Stimulated activated CD8-positive, alpha-beta memory T cell treated with anti-CD3 and anti-CD28 coated beads, Interleukin-12 subunit alpha, Interleukin-12 subunit beta, amount 100 ng/mL, for 1 hour (primary cell): ENCODE measurements around the gene PSTPIP1.
A peak's percentile ranks its signal among the peaks of the same experiment; 100 is the strongest.

Experiments
- DNase-seq: peaks from one replicate; pipeline ENCODE4 v3.0.0-alpha.2; 2020; ENCODE audit warnings: low read depth

The PSTPIP1 gene

GRCh38 chr15:77018796-77019505 lies 24.0 kb downstream of the PSTPIP1 start:
- DNase-seq, result no peak

DNA sequence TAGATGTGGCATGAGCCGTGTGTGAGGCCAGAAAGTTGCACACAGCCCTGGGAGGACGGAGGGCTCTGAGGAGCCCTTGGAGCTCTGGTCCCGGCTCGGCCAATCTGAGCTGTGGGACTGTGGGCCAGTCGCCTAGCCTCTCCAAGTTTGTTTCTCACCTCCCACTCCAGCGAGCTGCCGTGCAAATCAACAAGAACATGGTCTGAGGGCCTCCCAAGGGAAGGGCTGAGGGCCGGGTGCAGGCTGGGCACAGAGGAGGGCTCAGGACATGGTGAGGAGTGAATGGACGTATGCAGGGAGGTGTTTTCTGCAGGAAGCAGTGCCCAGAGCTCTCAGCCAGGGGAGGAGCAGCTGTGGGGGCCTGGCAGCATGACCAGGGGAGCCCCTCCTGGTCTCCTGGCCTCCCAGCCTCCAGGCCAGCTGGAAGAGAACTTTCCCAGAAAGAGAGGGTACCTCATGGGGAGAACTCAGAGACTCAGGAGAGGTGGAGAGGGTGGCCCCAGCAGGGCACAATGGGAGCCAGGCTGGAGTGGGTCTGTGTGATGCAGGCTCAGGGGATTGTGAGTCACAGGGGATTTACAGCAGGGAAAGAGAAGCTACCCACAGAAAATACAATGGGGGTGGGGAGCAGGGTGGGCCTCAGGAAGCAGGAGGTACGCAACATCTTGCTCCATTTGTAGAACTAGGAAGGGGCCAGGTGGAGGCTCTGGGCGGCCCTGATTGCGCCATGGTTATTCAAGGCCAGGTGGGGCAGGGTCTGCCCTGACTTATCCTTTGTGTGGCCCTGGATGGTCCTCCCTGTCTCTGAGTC lies 24.8 kb downstream of the PSTPIP1 start:
- DNase-seq, result no peak

GRCh38 chr15:77020348-77021087 lies 25.6 kb downstream of the PSTPIP1 start:
- DNase-seq, result no peak

- DNase-seq, result no peak
These were observed 26.2 kb downstream of the PSTPIP1 start for GRCh38 chr15:77021088-77021481.

DNA sequence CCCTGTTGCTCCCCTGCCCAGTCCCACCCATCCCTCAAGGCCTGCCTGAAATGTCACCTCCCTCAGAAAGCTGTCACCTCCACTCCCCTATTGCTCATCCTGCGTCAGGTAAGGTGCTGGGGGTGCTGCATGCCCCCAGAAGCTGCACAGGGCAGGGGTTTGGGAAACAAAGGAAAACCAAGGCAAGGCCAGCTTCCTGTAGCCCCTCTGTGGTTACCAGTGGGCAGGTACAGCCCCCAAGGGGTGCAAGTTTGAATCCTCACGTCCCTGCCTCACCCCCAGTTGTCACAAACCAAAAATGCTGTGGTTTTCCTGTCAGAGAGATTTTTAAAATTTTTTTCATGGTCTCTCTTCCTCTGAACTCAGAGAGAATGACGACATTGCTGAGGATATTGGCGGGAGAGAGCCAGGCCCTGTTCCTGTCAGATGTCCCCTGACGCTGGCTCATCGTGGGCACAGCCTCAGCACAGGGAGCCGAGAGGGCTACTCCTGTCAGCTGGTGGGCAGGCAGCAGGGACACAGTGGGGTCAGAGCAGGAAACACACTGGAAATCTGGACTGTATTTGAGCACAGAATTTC lies 27.0 kb downstream of the PSTPIP1 start:
- no peak for DNase-seq

GRCh38 chr15:77022646-77023575 lies 28.0 kb downstream of the PSTPIP1 start:
- DNase-seq, result no peak

DNA sequence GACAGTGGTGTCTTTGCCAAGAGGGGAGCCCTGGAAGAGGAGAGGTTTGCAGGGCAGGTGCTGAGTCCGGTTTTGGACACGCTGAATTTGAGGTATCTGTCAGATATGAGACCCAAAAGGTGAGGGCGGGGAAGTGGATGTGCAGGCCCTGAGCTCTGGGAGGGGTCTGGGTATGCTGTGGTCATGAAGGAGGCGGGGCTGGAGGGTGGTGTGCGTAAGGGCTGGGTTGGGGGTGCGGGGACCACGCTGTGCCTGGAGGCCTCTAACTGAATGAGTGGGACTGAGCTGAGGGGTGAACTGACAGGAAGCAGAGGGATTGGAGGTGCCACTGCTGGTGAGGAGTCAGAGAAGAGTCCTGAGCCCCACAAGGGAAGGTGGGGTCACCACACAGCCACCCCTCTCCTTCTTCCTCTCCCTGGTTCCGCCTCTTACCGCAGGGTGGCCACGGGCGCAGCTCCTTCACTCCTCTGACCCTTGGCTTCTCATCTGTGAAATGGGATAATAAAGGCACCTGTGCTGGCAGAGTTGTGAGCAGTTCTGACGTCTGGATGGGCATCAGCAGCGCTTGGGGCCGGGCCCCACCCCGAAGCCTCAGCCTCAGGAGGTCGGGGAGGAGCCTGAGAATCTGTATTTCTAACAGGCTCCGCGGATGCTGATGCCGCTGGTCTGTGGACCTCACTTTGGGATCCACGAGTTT lies 28.8 kb downstream of the PSTPIP1 start:
- DNase-seq, result no peak

GRCh38 chr15:77024273-77025082 lies 29.6 kb downstream of the PSTPIP1 start:
- peak; percentile 43 for DNase-seq

DNA sequence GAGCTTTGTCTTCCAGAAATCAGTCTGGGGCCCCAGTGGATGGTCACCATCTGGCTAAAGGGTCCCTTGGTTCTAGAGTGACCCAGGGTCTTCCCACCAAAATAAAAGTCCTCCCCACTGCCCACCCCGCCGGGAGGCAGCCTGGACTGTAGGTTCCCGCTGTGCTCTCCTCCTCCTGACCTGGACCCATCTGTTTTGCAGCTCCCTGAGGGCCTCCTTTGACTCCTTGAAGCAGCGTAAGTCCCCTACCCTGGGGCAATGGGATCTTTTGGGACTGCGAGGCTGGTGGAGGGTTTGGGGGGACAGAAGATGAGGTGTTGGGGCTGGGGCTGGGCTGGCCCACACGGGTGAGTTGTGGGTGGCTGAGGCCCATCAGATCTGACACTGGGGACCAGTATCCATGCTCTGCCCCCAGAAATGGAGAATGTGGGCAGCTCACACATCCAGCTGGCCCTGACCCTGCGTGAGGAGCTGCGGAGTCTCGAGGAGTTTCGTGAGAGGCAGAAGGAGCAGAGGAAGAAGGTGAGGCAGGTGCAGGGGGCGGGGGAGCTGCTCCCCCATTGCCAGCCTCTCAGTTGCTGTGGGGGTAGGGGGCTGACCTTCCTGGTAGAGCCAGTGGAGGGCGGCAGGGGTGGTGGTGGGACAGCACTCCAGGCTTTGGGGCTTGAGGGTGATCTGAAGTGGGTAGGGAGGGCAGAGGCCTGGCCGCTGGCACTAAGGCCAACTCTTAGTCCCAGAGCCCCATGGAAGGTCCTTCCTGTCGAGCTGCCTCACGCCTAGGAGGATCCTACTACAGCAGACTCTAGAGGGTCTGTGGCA lies 30.4 kb downstream of the PSTPIP1 start:
- no peak for DNase-seq

DNA sequence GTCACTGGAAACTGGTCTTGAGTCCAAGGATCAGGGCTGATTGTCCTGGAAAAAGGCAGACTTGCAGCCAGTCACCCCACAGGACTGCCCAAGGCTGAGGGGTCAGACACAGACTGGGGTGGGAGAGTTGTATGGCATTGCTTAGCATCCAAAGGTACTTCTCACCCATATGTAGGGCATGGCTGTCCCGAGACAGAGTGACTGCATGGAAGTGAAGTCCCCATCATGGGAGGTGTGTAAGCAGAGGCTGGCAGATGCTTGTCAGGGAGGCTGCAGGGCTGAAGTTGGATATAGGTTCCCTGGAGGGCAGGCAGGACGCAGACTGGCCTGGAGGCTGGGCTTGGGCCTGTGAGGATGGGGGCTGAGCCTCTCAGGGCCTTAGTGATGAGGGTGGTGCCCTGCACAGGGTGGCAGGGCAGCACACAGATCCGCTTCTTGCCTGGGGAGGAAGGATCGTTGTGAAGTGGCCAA lies 31.1 kb downstream of the PSTPIP1 start:
- DNase-seq, result no peak

DNA sequence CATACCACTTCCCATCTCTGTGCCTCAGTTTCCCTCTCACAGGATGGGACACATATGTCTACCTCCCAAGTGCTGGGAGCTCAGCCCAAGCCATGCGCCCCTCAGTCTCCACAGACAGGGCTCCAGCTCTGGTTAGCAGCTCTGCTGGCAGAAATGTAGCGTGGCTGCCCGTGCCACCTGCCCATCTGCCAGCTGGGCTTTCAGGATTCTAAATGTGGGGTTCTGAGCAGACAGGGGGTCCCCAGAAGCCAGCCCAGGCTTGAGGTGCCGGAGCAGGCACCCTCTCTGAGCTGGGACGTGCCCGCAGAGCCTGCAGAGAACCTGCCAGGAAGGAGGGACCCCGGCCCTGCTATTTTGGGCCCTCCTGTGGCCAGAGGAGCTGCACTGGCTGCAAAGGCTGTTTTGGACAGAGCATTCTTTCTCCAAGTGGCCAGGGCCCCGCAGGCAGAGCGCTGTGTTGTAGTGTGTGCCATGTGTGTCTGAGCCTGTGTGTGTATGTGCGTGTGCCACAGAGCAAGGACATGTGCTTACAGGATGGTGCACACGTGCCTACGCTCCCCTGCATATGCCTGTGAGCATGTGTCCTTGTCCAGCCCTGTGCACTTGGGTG lies 31.7 kb downstream of the PSTPIP1 start:
- no peak for DNase-seq

DNA sequence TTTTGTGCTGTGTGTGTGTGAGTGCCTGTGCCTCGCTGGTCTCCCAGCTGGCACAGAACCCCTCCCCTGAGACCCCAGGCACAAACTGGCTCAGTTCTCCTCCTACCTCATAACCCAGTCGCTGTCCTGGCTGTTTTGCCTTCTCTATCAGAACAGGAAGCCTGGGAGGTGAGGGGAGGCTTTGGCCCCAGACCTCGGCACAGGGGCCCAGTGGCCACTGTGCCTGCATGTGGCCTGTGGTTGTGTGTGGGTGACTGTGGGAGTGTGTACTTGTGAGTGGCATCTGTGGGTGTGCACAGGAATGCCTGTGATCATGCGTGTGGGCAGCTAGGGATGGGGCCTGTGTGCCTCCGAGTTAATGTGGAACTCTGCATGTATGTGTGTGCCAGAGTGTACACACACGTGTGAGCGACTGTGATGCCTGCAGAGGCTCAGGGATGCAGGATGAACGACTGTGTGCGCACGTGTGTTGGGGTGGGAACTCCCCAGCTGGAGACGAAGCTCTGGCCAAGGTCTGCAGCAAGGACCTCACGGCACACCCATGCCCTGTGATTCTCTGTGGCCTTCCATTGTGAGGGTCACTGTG lies 32.3 kb downstream of the PSTPIP1 start:
- no peak for DNase-seq

- no peak for DNase-seq
These were observed 32.9 kb downstream of the PSTPIP1 start for GRCh38 chr15:77027697-77028450.

DNA sequence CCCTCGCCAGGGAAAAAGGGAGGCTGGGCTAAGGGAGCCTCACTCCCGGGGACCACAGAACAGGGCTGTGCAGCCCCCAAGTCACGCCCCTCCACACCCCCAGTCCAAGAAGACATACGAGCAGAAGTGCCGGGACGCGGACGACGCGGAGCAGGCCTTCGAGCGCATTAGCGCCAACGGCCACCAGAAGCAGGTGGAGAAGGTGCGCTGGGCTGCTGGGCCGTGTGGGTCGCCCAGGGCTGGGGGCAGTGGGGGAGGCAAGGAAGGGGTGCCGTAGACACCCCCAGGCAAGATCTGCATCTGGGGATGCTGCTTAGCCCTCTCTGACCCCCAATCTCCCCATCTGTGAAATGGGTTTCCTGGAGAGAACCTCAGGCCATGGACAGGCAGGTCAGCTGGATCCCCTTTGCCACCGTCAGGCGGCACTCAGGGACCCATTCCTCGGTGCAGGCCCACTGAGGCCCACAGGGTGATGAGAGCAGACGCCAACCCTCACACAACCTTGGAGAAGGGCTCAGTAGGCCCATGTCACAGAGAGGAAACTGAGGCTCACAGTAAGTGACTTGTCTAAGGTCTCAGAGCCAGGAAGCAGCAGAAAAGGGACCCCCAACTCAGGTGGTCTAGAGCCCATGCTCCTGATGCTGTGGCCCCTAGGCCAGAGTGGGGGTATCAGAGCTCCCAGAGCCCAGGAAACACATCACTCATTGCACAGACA lies 33.7 kb downstream of the PSTPIP1 start:
- DNase-seq, result no peak

DNA sequence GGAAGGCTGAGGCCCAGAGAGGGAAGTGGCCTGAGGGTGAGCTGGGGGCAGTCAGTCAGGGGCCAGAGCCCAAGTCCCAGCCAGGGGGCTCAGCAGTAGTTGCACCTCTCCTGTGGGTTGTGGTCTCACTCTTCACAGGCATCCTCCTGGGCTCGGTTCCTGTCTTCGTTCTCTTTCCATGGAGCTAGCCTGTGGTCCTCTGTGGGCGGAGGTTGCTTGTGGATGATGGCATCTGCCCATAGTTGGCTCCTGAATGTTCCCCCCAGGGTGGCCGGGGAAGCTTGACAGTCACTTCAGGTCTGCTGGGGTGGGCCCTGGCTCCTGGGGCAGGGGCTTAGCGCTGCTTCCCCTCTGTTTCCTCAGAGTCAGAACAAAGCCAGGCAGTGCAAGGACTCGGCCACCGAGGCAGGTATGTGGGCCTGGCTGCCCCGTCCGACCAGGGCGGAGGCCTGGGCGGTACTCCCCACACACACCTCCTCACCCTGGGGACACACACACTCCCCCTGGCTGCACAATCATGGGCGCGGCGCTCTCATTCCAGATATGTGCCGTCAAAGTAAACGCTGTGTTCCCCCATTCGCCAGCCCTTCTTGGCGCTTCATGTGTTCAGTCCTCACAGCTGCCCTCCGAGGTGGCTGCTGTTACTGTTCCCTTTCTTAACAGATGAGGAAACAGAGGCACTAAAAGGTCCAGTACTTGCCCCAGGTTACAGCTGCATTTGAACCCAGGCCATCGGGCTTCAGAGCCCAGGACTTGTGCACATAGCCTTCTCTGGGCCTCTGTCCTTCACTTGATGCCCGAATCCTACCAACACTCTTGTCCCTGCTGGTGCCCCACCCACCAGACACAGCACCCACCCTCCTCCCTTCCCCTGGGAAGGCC lies 34.5 kb downstream of the PSTPIP1 start:
- no peak for DNase-seq
